ENCODE measurements around the gene VCY1B.
"Not testable (repeated sequence)": the region's sequence is repeated elsewhere in the genome, so short reads cannot be mapped to it uniquely, and the experiment has no call there.

VCY1B gene

DNA sequence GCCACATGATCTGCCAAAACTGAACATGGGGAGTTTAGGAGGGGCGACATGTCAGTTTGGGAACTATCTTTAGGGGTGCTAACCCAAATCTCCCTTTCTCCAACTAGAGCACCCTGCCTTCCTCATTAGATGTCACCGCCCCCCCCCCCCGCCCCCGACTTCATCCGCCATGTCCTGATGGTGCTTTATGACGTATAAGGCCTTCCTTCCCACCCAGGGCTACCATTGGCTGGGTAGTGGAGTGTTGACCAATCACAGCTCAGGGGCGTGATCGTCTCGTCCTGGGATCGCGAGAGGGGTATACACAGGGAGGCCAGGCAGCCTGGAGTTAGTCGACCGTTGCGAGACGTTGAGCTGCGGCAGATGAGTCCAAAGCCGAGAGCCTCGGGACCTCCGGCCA, at the start of gene VCY1B:
Gene VCY1B (plus strand): TSS at position 301 of the 400 bp plus-strand sequence. CDS start 63 bp downstream, at position 364.
- not testable (repeated sequence) for DNase-seq

DNA sequence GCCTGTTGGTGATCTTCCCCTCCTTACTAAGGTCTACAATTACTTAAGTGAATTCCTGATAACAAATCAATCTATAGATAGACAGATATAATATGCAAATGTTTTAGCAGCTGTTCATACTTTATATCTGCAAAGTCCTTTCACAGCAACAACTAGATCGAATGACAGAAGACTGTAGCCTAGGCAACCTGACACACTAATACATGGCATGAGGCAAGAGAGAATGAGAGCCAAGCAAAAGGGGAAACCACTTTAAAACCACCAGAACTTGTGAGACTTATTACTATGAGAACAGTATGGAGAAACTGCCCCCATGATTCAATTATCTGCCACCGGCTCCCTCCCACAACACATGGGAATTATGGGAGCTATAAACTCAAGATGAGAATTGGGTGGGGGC, 44.1 kb upstream of the VCY1B start:
- DNase-seq = not testable (repeated sequence)

DNA sequence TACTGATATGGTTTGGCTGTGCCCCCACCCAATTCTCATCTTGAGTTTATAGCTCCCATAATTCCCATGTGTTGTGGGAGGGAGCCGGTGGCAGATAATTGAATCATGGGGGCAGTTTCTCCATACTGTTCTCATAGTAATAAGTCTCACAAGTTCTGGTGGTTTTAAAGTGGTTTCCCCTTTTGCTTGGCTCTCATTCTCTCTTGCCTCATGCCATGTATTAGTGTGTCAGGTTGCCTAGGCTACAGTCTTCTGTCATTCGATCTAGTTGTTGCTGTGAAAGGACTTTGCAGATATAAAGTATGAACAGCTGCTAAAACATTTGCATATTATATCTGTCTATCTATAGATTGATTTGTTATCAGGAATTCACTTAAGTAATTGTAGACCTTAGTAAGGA, 25.6 kb upstream of the VCY1B start:
- DNase-seq = not testable (repeated sequence)

DNA sequence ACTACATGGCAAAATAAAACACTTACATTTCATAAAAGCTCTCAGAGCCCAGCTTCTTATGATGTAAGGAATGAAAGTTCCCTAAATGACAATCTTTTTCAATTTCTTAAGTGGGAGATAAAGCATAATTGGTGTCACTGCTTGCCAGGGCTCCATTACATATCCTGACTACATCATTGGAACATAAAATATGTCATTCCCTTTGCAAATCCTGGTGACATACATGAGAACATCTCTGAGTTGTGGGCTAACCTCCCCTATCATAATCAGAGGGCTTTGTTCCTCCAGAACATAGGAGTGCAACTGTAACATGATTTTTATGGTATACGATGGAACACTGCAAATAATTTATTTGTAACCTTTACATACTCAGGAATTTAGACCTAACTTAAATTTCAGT, 29.9 kb downstream of the VCY1B start:
- no peak for DNase-seq

Measured in NCI-H446 (cell line).